8988T (cell line): ENCODE data around the gene FBXW11.

Source experiments
- DNase-seq: peaks from one replicate; pipeline ENCODE4 v3.0.0; 2011

FBXW11 gene

GRCh38 chr5:171835066-171835465, 171.4 kb downstream of the FBXW11 start:
- DNase-seq: no peak

- DNase-seq: no peak
Observed at GRCh38 chr5:171834461-171834860, 172.0 kb downstream of the FBXW11 start.

- DNase-seq: no peak
Observed at GRCh38 chr5:171832775-171833174, 173.7 kb downstream of the FBXW11 start.

- no peak for DNase-seq
Observed at GRCh38 chr5:171830686-171831085, 175.8 kb downstream of the FBXW11 start.

GRCh38 chr5:171827162-171827561, 179.3 kb downstream of the FBXW11 start:
- DNase-seq: no peak

- DNase-seq: no peak
Observed at GRCh38 chr5:171826132-171826531, 180.3 kb downstream of the FBXW11 start.

GRCh38 chr5:171825051-171825450, 181.4 kb downstream of the FBXW11 start:
- no peak for DNase-seq

GRCh38 chr5:171823269-171823668, 183.2 kb downstream of the FBXW11 start:
- no peak for DNase-seq

- no peak for DNase-seq
Observed at GRCh38 chr5:171821286-171821685, 185.2 kb downstream of the FBXW11 start.

- DNase-seq: no peak
Observed at GRCh38 chr5:171820561-171820960, 185.9 kb downstream of the FBXW11 start.

GRCh38 chr5:171816666-171817065, 189.8 kb downstream of the FBXW11 start:
- no peak for DNase-seq

- no peak for DNase-seq
Observed at GRCh38 chr5:171813813-171814490, 192.5 kb downstream of the FBXW11 start.

- no peak for DNase-seq
Observed at GRCh38 chr5:171813270-171813669, 193.2 kb downstream of the FBXW11 start.
